Skin epidermis (tissue), 12 donors: Measurements from ENCODE around the gene C19orf53.

Experiments used
- H3K27ac ChIP-seq, 21 experiments: fragments of 200-600 bp; sonication (generic) in 11 of 21; one replicate each; pipeline ENCODE4 v1.5.0; 2020; ENCODE audit warnings: mild to moderate bottlenecking in 3 of 21, inconsistent platforms in 2 of 21, moderate library complexity in 2 of 21
- H3K4me3 ChIP-seq, 7 experiments: fragments of 200-600 bp; sonication (generic) in 2 of 7; one replicate each; pipeline ENCODE4 v1.5.0; 2020; ENCODE audit warnings: inconsistent platforms in 2 of 7, mild to moderate bottlenecking in 2 of 7, moderate library complexity in 1 of 7

Gene C19orf53

DNA sequence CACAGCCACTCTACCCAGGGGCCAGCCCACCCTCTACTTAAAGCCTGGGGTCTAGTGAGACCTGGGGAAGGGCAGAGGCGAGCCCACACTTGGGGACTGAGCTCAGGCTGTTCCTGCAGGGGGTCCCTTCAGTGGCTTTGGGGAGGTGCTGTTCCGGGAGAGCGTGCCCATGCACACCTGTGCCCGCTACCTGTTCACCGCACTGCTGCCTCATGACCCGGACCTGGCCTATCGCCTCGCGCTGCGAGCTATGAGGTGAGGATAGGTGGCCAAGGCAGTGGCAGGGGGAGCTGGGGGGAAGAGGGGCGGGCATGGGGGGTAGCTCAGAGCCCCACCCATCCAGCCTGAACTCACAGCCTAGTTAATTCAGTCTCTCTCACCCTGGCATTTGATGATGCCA, 45.0 kb downstream of the C19orf53 start:
- H3K27ac ChIP-seq = no peak overlapping the region
- no peak overlapping the region for H3K4me3 ChIP-seq

- H3K4me3 ChIP-seq = no peak overlapping the region
- H3K27ac ChIP-seq = no peak overlapping the region
Measured at GRCh38 chr19:13821292-13821691, 47.0 kb downstream of the C19orf53 start.

- H3K27ac ChIP-seq = peak overlapping the region in 1 of 21 experiments; percentile 30
- no peak overlapping the region for H3K4me3 ChIP-seq
Measured at GRCh38 chr19:13823256-13823655, 49.0 kb downstream of the C19orf53 start.

DNA sequence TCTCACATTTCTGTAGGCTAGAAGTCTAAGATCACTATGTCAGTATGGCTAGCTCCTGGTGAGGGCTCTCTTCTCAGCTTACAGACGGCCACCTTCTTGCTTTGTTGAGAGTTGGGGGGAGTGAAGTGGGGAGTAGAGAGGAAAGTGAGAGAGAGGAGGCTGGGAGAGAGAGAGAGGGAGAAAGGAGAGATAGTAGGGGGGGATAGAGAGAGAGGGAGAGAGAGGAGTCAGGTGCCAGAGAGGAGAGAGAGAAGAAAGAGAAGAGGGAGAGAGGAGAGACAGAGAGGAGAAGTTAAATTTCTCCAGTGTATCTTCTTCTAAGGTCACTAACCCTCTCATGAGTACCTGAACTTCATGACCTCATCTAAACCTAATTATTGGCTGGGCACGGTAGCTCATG, 49.6 kb downstream of the C19orf53 start:
- H3K4me3 ChIP-seq = no peak overlapping the region
- H3K27ac ChIP-seq = no peak overlapping the region

DNA sequence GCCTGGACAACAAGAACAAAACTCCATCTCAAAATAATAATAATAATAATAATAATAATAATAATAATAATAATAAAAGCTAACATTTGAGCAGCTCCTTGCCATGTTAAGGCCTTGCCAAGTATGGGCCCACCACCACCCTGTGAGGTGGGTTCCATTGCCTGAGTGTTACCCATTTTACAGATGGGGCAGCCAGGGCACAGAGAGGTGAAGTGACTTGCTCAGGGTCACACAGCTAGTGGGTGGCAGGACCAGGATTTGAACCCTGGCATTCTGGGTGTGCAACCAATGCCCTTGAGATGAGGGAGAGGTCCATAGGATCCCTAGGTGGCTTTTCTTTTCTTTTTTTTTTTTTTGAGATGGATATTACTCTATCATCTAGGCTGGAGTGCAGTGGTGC, 50.4 kb downstream of the C19orf53 start:
- Histone ChIP-seq H3K27ac (no peak overlapping the region), H3K4me3 (no peak overlapping the region)

- no peak overlapping the region for H3K27ac ChIP-seq
- H3K4me3 ChIP-seq = no peak overlapping the region
Measured at GRCh38 chr19:13825489-13826441, 51.5 kb downstream of the C19orf53 start.

- no peak overlapping the region for H3K4me3 ChIP-seq
- no peak overlapping the region for H3K27ac ChIP-seq
Measured at GRCh38 chr19:13826652-13827235, 52.5 kb downstream of the C19orf53 start.

GRCh38 chr19:13827656-13828055, 53.4 kb downstream of the C19orf53 start:
- no peak overlapping the region for H3K27ac ChIP-seq
- H3K4me3 ChIP-seq = no peak overlapping the region
